NCI-H2196 (cell line): ENCODE data around the gene MYH15.
A peak's percentile ranks its signal among the peaks of the same experiment; 100 is the strongest.

Experiments used
- DNase-seq: peaks from one replicate; lab custom pipeline; 2025; ENCODE audit not compliant: unreplicated experiment; lab: John Stamatoyannopoulos, UW

Gene MYH15

DNA sequence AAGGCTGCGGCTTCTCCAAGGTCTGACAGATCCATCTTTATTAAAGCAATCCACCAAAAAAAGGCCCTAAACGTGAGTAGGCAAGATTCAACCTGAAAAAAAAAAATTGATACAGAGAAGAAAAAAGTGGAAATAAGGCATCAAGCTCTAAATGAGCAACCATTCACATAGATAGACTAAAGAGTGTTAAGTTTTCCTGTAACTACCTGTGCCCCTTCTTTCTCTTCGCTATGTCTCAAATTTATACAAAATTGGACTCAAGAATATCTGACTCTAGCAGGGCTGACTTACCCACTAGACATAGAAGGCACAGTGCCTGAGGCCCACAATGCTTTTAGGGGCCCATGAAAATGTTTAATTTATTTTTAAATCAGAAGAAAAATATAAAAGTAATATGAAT is at the start of gene MYH15:
Gene MYH15, minus strand, starts transcription at position 101 of the 400 bp plus-strand sequence. Its CDS starts 66 bp downstream, at position 35.
- DNase-seq = no peak

DNA sequence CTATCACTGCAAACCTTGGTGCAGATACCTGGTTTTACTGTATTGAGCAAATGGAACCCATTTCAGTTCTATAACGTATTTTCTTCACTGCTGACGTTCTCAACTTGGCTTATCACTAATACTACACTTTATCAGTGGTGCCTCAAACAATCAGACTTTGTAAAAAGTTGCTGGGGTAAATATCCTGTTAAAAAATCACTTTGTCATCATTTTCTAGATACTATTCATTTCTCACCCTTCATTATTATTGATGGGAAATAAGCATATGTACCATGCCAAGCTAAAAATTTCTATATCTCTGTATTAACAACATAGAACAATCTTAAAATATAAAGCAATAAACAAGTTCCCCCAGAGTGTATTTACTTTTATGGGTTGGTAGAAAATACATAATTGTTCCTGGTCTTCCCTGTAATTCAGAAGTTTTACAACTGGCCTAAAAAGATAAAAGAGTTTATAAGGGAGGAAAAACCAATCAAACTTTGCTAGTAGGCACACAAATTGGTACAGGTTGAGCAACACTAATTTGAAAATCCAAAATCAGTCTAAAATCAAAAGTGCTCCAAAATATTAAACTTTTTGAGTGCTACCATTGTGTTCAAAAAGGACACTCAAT is 45.7 kb upstream of the MYH15 start:
- no peak for DNase-seq

DNA sequence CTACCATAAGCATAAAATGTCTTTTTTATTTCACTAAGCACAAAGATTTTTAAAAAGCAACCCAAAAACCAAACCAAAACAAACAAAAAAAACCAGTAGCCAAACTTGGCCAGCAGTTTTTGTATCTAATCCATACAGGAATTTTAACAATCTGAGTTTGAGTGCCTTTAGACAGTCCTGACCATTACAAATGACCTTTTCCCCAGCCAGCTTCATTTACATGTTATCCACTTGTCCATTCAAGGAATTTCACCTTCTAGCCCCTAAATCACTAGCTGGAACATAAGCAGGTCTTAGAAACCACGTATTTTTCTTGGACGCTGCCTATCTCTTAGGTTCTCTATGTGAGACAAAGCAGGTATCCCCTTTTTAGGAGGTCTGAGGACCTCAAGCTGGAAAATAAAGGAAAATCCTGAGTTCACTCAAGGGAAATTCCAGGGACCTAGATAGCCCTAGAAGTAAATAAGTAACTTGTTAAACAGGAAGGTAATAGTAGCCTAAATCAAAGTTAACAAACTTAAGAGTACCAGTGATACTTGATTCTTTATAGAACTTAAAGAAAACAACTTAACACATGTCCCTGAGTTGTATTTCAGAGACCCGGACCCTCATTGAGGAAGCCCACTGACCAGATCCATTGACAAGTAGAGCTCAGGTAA is 44.6 kb upstream of the MYH15 start:
- no peak for DNase-seq

DNA sequence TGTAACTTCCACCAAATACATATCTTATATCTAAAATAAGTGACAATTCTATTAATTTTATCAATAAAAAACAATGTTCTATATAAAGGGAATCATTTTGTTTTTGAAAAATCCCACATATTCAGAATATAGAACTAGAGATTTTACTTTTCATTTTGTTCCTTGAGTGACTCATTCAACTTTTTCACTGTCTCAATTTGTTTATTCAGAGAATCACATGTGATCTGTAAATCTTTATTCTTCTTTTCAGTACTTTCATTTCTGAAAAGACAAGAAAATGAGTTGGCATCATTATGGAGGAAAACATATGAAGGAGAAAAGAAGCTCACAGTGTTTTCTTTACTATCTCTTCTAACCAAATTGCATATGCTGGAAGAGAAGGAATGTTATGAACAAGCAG is 43.8 kb upstream of the MYH15 start:
- DNase-seq = no peak

DNA sequence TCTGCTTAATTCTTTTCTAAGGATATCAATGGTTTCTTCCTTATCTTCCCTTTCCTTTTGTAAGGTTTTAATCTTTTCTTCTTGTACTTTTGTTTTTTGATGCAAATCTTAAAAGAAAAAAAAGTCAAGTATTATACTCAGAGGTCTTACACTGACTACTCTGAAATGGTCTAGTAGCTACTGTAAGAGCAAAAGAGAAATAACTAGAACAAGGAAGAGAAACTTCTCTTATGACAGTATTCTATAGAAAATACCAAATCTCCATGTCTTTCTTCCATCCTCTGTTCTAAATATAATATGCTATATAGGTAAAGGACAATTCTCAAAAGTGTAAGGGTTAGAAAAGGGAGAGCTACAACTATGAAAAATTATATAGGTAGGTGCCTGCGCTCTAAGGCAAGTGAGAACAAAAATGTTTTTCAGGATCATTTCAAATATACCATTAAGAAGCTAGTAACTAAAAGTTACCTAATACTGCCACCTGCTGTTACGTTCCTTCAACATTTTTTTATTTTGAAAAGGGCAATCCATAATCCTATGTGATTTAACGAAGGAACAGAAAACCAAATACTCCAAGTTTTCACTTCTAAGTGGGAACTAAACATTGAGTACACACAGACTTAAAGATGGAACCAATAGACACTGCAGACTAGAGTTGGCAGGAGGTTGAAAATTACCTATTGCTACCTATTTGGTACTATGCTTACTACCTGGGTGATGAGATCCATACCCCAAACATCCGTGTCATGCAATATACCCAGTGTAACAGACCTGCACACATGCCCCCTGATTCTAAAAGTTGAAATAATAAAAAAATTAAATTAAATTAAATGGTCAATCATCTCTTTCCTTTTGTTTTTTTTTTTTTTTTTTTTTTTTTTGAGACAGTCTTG is 42.1 kb upstream of the MYH15 start:
- peak; percentile 69 for DNase-seq

DNA sequence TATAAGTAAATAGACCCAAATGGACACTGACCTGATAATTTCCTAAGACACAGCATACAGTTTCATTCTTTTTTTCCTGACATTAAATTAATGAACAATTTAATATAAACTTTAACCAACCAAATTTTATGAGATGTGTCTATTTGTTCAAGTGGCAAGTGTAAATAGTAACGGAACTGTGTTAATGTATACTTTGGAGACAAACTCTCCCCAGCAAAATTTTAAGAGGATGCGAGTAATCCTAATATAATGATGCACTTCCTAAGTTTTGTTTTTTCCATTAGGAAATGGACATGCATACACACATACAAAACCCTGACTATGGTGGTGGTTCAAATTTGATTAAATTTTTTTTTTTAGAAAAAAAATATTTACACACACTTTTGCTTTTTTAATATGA is 38.5 kb upstream of the MYH15 start:
- DNase-seq = no peak

DNA sequence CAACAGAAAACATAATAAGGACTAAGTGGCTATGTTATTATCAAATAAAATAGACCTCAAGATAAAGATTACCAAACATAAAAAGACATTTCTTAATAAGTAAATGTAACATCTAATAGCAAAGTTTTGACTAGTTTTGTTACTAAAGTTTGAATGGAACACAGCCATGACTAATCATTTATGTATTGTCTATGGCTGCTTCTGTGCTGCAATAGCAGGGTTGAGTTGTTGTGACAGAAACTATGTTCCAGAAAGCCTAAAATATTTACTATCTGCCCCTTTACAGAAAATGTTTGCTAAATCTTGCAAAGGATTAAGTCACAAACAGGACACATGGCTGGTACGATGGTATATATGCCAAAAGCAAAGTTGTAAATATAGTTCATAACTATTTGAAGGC is 37.9 kb upstream of the MYH15 start:
- no peak for DNase-seq

DNA sequence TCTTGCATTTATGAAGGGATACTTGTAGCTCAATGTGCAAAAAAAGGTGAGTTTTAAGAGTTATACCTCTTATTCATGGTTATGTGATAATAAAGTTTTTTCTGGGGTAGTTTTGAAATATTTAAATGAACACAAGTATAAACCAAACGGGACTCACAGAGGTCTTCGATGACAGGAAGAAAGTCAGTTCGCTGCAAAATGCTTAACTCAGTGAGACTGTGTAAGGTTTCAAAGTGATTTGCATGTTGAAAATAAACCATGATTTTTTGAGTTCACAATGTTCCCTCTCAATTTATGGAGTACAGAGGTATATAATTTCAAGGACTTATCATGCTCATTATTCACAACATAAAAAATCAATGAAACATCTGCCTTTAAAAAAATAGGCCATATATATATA is 36.3 kb upstream of the MYH15 start:
- DNase-seq = no peak

DNA sequence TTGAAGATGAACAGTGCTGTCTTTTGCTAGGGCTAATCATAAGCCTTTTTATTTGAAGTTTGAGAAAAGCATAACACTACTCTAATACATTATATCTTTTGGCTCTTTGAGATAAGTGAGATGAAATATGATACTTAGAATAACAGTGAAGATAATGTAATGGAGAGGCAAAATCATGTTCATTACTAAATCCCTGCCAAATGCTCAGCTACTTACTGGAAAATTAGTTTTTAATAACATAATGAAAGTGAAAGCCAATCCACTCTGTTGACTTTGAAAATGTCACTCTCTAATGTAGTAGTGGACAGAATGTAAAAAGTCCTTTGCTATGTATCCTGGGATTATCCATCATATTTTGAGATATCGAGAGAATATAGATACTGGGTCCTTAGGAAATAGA is 35.9 kb upstream of the MYH15 start:
- DNase-seq = peak; percentile 23

DNA sequence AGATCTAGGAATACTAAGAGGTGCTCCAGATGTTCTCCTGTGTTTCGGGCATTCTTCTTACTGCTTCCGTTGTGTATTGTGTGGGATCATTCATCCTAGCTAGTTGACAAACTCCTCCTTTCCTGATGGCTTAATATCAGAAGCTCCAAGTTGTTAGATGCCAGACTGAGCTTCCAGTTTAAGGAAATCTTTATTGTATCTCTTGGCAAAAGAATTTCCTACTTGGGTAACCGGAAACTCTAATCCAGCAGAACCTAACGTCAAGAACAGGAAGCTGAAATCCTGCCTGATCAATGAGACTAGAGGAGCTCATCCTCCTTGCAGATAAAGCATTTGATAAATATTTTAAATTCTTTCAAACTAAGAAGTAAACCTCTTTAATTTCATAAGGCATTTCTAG is 27.7 kb upstream of the MYH15 start:
- no peak for DNase-seq

DNA sequence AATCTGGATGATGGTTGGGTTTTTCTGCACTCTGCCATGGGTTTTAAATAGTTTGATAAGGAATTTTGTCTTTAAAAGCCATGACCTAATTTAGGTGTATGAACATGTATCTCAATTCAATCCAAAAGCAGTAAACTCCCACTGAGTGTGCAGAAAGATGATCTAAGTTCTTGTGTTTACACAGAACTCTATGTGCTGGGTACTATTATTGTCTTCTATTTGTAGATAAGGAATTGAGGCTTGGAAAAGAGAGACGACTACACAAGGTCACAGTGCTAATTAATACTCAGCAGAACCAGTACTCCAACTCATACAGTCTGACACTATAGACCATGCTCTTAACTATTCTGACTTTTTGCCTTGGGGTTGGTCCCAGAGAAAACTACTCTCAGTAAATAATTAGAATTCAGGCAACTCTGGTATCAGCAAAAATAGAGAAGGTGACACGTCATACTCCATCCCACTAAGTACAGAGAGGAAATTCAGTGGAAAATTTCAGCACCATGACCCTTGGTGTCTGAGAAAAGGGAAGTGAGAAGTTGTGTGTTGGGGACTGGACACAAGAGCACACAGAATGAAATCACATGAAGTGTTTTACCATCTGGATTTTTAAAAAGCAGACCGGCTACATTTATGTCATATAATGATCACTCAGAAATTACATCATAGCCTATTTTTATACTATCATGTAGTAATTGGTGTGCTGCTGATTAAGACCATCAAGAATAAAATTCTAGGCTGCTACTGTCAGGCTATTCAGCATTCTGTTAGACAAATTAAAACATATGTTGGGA is 18.3 kb upstream of the MYH15 start:
- no peak for DNase-seq

DNA sequence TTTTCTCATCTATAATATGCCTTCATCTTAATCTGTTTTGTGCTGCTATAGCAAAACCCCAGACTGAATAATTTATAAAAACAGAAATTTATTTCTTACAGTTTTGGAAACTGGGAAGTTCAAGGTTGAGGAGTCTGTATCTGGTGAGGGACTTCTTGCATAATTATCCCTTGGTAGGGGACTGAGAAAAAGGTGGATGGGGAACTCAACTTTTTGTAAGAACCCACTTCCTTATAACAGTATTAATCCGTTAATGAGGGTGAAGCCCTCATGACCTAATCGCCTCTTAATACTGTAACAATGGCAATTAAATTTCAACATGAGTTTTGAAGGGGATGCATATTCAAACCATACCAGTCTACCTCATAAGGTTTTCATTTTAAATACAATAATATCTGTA is 17.4 kb upstream of the MYH15 start:
- DNase-seq = no peak

DNA sequence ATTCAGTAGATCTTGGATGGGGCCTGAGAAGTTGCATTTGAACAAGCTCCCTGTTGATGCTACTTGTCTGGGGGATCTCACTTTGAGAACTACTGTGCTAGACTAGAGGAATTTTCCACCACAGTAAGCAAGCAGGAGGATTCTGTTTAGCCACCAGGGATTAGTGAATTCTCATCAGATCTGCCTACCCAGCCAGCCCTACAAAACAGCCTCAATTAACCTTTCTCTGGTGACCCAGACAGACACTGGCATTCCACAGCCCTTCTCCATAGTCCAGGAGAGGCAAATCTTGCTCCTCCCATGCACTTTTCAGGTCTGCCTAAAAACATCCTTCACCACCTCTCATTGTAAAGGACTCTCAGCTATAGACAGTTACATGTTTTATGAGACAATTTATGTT is 16.7 kb upstream of the MYH15 start:
- DNase-seq = no peak

DNA sequence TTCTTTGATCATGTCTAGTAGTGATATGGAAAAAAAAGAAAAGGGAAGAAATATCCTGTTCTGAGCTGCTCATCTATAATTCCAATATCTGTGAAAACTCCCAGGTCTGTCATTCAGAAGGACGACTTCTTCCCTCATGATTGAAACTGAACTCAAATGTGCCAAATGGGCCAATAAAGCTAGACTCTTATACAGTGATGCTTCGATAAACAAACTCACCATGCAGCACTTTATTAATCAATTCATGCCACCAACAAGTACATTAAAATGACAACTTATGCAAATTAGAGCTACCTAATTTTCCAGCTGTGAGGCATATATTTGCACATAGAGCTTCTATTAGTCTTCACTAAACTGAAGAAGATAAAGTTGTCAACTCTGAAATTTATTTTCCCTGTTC is 15.6 kb upstream of the MYH15 start:
- no peak for DNase-seq

DNA sequence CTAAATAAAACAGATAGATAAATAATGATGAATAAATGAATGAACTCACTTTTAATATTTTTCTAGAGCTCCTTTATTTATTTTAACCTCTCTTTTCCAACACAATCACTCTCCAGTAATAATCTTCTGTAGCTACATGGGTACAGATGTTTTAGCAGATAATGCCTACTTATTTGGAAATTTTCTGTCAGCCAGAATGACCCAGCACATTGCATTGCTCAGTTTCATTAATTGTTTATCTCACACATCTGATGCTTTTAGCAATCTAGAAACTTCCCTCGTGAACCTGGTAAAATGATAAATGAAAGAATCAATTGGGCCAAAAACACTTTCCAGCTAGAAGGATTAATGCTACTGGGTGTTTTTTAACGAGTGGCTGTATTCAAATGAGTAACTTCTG is 14.9 kb upstream of the MYH15 start:
- no peak for DNase-seq

DNA sequence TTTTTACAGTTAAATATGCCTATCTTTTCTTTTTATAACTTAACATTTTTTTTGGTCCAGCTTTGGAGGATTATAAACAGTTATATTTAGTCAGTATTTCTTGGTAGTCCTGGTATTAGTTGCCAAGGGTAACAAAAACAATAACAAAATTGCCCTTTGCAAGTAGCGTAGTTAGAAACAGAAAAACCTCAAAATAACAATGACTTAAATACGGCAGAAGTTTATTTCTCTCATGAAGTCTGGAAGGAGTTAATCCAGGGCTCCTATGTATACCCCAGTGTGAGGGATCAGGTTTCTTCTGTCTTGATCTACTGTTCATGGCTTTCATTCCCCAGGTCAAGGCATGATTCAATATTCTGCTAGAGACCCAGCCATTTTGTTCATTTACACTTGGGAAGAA is 14.1 kb upstream of the MYH15 start:
- no peak for DNase-seq

DNA sequence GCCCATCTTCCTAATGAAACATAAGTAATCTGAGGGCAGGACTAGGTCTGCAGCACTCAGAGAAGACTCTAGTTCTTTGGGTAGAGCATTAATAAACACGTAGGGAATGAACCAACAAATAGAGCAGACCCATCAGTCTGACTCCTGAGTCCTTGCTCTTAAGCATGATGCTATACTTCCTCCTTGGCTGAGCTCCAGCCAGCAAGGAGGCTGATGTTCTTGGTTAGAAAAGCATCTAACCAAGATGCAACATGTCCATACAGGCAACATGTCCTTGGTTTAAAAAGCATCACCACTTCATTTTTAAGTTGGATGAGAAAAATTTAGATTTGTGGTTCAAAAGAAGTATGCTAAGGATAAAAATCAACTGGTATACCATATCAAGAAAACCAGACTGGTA is 8.5 kb upstream of the MYH15 start:
- peak; percentile 17 for DNase-seq

DNA sequence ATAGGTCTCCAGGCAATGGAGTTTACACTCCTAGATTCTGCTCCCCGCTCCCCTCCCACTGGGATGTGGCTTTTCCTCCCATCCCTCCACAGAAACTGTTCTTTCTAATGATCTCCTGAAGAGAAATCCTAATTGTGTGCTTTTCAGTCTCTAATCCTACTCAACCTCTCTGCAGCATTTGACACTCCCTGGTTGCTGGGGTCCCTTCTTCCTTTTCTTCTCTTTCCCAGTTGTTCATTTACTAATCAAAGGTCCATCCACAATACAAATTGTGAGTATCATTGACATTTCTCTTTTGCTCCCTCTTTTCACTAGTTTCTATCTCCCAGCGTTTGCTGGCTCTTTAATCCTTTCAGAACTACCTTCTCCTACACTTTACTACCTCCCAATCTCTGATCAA is 6.5 kb upstream of the MYH15 start:
- no peak for DNase-seq

DNA sequence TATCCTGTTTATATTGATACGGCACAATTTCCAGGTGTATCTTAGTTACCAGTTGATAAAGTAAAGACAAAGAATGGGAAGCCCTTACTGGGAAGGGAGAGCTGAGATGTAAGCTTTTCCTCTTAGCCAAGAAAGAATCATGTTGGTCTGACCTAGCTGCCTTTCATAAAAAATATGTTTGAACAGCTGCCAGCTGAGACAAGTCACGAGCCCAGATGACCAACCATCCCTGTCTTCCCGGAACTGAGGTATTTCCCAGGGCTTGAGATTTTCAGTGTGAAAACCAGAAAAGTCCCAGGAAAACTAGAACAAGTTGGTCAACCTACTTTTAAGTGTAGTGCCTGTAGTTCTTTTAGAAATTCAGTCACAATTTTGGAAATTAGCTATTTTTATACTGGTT is 3.6 kb upstream of the MYH15 start:
- no peak for DNase-seq

DNA sequence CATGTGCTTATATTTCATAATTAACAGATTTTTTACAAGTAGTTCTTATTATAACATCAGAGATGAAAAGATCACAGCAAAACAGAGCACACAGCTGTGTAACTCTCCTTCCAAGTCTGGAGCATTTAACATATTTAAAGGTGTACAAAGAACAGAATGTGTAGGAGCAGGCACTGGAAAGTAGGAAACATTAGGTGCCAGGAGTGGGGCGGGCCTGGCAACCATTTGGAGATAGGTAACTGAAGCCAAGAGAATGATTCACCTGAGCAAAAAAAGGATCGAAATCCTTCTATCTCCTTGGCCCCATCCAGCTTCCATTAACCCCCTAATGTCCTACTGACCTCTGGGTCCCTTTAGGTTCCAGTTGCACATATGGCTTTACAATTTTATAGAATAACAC is 2.3 kb upstream of the MYH15 start:
- DNase-seq = no peak

DNA sequence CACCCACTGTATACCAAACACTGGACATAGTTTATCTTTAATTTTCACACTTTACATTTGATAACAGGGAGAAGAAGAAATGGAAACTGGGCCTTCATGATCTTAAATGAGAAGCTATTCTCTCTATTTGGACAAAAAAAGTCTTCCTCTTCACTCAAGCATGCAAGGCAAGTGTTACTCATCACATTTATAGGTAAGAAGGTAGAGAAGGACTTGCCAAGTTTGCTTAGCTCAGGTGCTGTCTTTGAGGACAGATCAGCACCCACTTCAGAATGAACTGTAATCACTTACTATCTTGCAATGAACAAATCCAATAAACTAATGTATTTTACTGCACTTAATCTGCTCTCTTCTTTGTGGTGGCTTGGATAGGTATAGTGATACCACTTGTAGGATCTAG is 1.1 kb upstream of the MYH15 start:
- DNase-seq = no peak
